ENCODE results near the gene CERK.

- TF ChIP-seq POLR2A (IDR thresholded peaks at IDR 0.05; ENCODE audit: low read length) (no peak), GATA1 (IDR thresholded peaks at IDR 0.05; ENCODE audit: low read depth, low read length) (no peak)
These were observed 32.1 kb upstream of the CERK start for GRCh38 chr22:46770151-46770641.
